HG03469 (cell line): ENCODE measurements around the gene GOLT1B.

Source experiments
- ATAC-seq: cut with Tn5 transposase; IDR thresholded peaks from one replicate; pipeline ENCODE4 v1.9.1; 2021; ENCODE audit warnings: mild to moderate bottlenecking, moderate library complexity, moderate number of reproducible peaks; ENCODE audit not compliant: unreplicated experiment

GOLT1B gene

GRCh38 chr12:21561158-21561557, 59.6 kb downstream of the GOLT1B start:
- ATAC-seq = no peak

DNA sequence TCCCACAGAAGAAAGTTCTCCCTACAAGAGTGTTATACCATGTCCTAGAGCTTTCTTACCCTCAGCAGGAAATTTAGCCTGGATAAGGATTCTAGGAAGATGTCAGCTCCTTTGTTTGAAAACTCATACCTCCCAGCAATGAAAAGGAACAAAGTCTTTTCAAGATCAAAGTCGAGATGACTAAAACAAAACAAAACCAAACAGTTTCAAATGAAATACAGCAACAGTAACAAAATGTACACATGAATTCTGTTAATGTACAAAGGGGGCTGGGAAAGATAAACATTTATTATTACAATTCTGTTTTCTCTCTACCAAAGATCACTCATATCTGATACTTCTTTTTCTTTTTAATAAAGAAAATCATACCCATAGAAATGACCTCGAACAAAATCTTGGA, 61.3 kb downstream of the GOLT1B start:
- ATAC-seq = no peak

- ATAC-seq = no peak
These were observed 64.8 kb downstream of the GOLT1B start for GRCh38 chr12:21566223-21566906.

- no peak for ATAC-seq
These were observed 65.4 kb downstream of the GOLT1B start for GRCh38 chr12:21566907-21567394.
